ENCODE results near the gene DGCR2. TPM values are rescaled to one million over a fixed set of nuclear protein-coding genes. Genes with fewer than 3 reads are reported as not detected.

Gene DGCR2
- total RNA-seq, 1 donor, result 43.4 TPM

DNA sequence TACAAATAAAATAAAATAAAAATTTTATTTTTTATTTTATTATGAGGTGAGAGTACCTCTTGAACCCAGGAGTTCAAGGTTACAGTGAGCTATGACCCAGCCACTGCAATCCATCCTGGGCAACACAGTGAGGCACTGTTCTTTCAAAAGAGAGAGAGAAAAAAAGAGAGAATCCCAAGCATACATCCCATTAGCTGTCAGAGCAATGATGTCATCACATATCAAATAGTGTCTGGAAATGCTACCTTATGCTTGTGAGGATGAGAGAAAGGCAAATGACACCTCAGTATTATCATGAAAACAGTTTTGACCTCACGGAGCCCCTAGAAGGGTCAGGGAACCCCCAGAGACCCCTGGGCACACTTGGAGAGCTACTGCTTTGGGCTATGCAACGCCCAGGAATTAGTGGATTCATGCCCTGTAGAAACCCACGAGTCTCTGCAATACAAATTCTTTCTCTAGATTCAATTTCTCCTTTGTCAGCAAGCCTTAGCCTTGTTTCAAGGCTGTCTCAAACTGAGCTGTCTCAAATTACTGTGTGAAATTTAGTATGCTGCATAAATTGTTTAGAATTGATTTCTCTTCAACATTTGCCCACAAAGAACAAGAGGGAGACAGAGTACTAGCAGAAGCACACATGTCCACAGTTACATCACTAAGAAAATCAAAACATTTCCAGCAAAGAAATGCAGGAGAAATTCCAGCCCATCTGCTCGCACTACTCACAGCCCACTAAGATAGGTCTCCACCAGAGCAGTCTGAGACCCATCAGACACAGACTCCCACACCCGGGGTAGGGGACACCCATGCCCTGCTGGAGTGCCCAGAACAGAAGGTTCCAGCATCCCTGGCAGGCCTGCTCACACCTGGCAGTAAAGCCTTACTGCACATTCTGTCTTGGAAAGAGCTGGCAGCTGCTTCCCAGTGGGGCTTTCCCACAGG, 18.1 kb downstream of the DGCR2 start:
- Histone ChIP-seq H3K4me3 (ENCODE audit: insufficient read depth, low read length) (no peak overlapping the region), H3K4me1 (ENCODE audit: insufficient read depth, low read length) (peaks cover under 1% of the 10 kb centered on the region), H3K4me2 (ENCODE audit: insufficient read depth, low read length) (no peak overlapping the region), H2AFZ (ENCODE audit: low read length) (no peak overlapping the region), H3K27ac (ENCODE audit: low read depth, low read length) (no peak overlapping the region), H3K36me3 (ENCODE audit: insufficient read depth, low read length) (peaks cover 3% of the 10 kb centered on the region), H3K27me3 (ENCODE audit: insufficient read depth, low read length) (no peaks in the 10 kb centered on the region), H4K20me1 (ENCODE audit: insufficient read depth, low read length) (peaks cover 74% of the 10 kb centered on the region), H3K9me3 (ENCODE audit: low read depth, low read length) (no peaks in the 10 kb centered on the region), H3K79me2 (ENCODE audit: insufficient read depth, low read length) (peaks cover 89% of the 10 kb centered on the region)
- TF ChIP-seq, protein P1, sequence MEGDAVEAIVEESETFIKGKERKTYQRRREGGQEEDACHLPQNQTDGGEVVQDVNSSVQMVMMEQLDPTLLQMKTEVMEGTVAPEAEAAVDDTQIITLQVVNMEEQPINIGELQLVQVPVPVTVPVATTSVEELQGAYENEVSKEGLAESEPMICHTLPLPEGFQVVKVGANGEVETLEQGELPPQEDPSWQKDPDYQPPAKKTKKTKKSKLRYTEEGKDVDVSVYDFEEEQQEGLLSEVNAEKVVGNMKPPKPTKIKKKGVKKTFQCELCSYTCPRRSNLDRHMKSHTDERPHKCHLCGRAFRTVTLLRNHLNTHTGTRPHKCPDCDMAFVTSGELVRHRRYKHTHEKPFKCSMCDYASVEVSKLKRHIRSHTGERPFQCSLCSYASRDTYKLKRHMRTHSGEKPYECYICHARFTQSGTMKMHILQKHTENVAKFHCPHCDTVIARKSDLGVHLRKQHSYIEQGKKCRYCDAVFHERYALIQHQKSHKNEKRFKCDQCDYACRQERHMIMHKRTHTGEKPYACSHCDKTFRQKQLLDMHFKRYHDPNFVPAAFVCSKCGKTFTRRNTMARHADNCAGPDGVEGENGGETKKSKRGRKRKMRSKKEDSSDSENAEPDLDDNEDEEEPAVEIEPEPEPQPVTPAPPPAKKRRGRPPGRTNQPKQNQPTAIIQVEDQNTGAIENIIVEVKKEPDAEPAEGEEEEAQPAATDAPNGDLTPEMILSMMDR (IDR thresholded peaks at IDR 0.05; ENCODE audit: extremely low read depth, low read depth, low read length), result no peak
- DNase-seq (ENCODE audit: insufficient read length, low spot score, missing footprints), result no peak

DNA sequence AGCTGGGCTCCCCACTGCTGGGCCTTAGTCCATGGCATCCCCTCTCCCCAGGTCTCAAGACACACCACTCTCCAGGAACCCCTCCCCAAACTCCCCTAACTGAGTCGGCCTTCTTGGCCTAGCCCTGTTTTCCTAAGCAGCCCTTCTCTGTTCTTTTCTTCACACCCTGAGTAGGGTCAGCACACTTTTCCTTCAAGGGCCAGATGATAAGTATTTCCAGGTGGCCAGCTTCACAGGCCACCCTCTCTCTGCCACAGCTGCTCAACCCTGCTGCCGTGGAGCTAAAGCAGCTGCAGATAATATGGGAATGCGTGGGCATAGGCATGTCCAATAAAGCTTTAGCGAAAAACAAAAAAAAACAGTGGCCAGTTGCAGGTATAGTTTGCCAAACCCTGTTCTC, 24.1 kb downstream of the DGCR2 start:
- peaks cover 81% of the 10 kb centered on the region for H3K79me2 ChIP-seq (ENCODE audit: insufficient read depth, low read length)
- TF ChIP-seq, protein P1 (IDR thresholded peaks at IDR 0.05; ENCODE audit: extremely low read depth, low read depth, low read length), result no peak
- no peak for DNase-seq (ENCODE audit: insufficient read length, low spot score, missing footprints)
- H3K36me3 ChIP-seq (ENCODE audit: insufficient read depth, low read length), result peaks cover 3% of the 10 kb centered on the region
- H3K9me3 ChIP-seq (ENCODE audit: low read depth, low read length), result no peaks in the 10 kb centered on the region
- H3K4me3 ChIP-seq (ENCODE audit: insufficient read depth, low read length), result no peak overlapping the region
- no peaks in the 10 kb centered on the region for H3K27me3 ChIP-seq (ENCODE audit: insufficient read depth, low read length)
- H3K27ac ChIP-seq (ENCODE audit: low read depth, low read length), result no peak overlapping the region
- H3K4me1 ChIP-seq (ENCODE audit: insufficient read depth, low read length), result no peaks in the 10 kb centered on the region
- no peak overlapping the region for H2AFZ ChIP-seq (ENCODE audit: low read length)
- H4K20me1 ChIP-seq (ENCODE audit: insufficient read depth, low read length), result peaks cover 44% of the 10 kb centered on the region
- H3K4me2 ChIP-seq (ENCODE audit: insufficient read depth, low read length), result no peak overlapping the region

DNA sequence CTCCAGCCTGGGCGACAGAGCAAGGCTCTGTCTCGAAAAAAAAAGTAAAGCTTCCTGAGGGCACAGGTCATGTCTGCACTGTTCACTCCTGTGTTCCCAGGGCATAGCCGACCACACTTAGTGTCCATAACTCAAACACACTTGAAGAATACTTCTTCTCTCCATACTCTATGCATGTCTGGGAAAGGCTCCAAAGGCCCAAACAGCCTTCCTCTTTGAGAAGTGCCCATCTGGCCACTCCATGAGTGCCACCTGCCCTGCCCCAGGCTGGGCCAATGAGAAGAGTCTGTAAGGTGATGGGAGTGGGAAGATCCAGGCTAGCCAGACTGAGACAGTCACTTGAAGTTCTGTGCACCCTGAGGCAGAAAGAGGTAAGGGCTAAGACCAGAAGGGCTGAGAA, 24.7 kb downstream of the DGCR2 start:
- Histone ChIP-seq H3K36me3 (ENCODE audit: insufficient read depth, low read length) (peaks cover 3% of the 10 kb centered on the region), H3K4me3 (ENCODE audit: insufficient read depth, low read length) (no peak overlapping the region), H3K79me2 (ENCODE audit: insufficient read depth, low read length) (peaks cover 79% of the 10 kb centered on the region), H3K4me2 (ENCODE audit: insufficient read depth, low read length) (no peak overlapping the region), H4K20me1 (ENCODE audit: insufficient read depth, low read length) (peaks cover 38% of the 10 kb centered on the region), H3K9me3 (ENCODE audit: low read depth, low read length) (no peaks in the 10 kb centered on the region), H2AFZ (ENCODE audit: low read length) (no peak overlapping the region), H3K27ac (ENCODE audit: low read depth, low read length) (no peak overlapping the region), H3K4me1 (ENCODE audit: insufficient read depth, low read length) (no peaks in the 10 kb centered on the region), H3K27me3 (ENCODE audit: insufficient read depth, low read length) (no peaks in the 10 kb centered on the region)
- TF ChIP-seq, protein P1 (IDR thresholded peaks at IDR 0.05; ENCODE audit: extremely low read depth, low read depth, low read length), result no peak
- no peak for DNase-seq (ENCODE audit: insufficient read length, low spot score, missing footprints)

DNA sequence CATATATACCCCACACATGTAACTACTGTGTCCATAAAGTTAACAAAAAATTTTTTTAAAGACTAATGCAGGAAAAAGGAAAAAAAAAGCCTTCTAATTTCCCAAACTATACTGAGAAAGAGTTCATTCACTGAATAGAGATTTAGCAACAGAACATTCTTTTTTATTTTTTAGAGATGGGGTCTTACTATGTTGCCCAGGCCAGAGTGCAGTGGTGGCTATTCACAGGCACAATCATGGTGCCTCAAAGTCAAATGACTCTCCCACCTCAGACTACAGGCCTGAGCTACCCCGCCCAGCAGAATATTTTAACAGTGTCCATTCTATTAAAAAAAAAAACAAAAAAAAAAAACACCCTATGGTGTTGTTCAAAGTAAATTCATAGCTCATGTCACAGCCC, 25.7 kb downstream of the DGCR2 start:
- TF ChIP-seq, protein P1 (IDR thresholded peaks at IDR 0.05; ENCODE audit: extremely low read depth, low read depth, low read length), result no peak
- Histone ChIP-seq H3K27me3 (ENCODE audit: insufficient read depth, low read length) (no peaks in the 10 kb centered on the region), H2AFZ (ENCODE audit: low read length) (no peak overlapping the region), H3K4me3 (ENCODE audit: insufficient read depth, low read length) (no peak overlapping the region), H3K9me3 (ENCODE audit: low read depth, low read length) (no peaks in the 10 kb centered on the region), H3K27ac (ENCODE audit: low read depth, low read length) (no peak overlapping the region), H3K4me2 (ENCODE audit: insufficient read depth, low read length) (no peak overlapping the region), H3K36me3 (ENCODE audit: insufficient read depth, low read length) (peaks cover 3% of the 10 kb centered on the region), H3K4me1 (ENCODE audit: insufficient read depth, low read length) (no peaks in the 10 kb centered on the region), H3K79me2 (ENCODE audit: insufficient read depth, low read length) (peaks cover 73% of the 10 kb centered on the region), H4K20me1 (ENCODE audit: insufficient read depth, low read length) (peaks cover 41% of the 10 kb centered on the region)
- no peak for DNase-seq (ENCODE audit: insufficient read length, low spot score, missing footprints)
